Measurements from ENCODE around the gene PROK2. TPM values are rescaled to one million over a fixed set of nuclear protein-coding genes. Genes with fewer than 3 reads are reported as not detected.

Gene PROK2
- total RNA-seq, 1 donor from 2014 or later, result not detected

DNA sequence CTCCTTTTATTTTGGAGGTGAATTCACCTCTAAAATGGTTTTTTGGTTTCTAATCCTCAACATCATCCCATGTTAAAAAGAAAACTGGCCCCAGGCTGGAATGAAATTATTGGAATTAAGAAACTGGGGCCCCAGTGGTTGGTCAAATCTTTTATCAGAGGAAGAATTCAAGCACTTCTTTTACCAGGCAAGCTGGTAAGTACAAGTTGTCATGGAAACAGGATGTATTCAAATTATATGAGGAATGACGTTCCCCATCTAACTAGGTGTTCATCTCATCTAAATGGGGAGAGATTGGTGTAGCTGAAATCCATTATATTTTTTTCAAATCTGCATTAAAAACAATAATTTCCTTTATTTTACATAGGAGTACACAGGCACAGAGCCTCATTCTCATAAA is 50.1 kb downstream of the PROK2 start:
- DNase-seq (ENCODE audit: low spot score), result no peak

- DNase-seq (ENCODE audit: low spot score), result no peak
Observed at GRCh38 chr3:71733319-71733718, 51.6 kb downstream of the PROK2 start.

- no peak for DNase-seq (ENCODE audit: low spot score)
Observed at GRCh38 chr3:71732637-71733036, 52.3 kb downstream of the PROK2 start.

GRCh38 chr3:71728632-71729342 is 56.2 kb downstream of the PROK2 start:
- no peak for DNase-seq (ENCODE audit: low spot score)

- DNase-seq (ENCODE audit: low spot score), result no peak
Observed at GRCh38 chr3:71726146-71726545, 58.8 kb downstream of the PROK2 start.

DNA sequence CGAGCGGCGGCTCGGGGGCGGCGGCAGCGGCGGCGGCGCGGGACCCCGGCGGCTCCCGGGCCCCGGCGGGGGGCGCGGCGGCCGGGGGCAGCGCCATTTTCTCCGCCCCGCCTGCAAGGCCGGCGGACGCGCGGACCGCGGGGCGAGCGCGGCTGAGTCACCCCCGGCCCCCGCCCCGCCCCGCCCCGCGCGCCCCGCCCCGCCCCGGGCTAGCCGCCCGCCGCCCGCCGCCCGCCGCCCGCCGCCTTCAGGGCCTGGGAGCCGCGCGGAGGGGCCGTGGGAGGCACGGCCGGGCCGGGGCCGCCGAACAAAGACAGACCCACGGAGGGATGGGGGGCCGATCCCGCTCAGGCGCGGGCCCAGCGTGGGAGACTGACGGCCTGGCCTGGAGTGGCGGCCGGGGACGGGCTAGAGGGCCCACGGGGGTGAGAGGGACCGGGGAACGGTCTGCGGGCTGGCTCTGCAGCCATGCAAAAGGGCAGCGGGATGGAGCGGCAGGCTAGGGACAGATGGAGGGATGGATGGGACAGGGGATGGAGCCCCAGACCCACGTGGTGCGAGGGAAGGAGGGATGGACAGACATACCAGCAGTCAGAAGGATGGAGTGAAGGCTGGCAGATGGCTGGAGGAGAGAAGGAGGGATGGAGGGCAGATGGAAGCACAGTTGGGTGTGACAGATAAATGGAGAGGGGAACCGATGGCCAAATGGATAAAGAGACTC is 59.5 kb downstream of the PROK2 start, which contains the start of gene EIF4E3:
EIF4E3 (minus strand) TSS at position 132 of the 721 bp plus-strand sequence; CDS start at position 97, 35 bp downstream.
- DNase-seq (ENCODE audit: low spot score), result peak; percentile 46

DNA sequence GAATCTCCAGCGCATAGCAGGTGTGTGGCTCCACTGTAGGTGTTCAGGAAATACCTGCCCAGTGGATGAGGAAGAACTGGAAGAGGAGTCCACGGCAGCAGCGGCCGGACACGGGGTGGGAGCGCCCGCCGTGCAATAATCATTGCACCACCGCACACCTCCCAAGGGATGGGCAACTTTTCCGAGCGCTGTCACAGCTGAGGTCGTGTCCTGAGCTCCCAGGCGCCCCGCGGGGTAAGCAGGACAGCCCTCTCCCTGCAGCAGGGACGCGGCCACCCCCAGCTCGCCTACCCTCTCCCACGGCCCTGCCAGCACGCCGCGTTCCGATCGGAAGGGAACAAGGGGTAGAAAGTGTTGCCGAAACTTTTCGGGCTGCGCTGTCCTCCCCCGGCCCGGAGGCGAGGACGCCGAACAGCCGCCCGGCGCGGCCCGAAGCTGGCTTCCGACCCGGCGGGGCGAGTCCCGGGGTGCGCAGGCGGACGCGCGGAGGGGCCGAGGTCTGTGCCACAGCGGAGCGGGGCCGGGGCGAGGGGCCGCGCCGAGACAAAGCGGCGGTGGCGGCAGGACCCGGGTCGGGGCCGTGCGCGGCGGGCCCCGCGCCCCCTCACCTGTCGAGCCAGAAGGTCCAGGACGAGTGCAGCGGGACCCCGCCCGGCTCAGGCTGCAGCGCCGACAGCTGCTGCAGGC is 60.2 kb downstream of the PROK2 start:
- peak; percentile 51 for DNase-seq (ENCODE audit: low spot score)

GRCh38 chr3:71724171-71724453 is 60.8 kb downstream of the PROK2 start:
- no peak for DNase-seq (ENCODE audit: low spot score)

DNA sequence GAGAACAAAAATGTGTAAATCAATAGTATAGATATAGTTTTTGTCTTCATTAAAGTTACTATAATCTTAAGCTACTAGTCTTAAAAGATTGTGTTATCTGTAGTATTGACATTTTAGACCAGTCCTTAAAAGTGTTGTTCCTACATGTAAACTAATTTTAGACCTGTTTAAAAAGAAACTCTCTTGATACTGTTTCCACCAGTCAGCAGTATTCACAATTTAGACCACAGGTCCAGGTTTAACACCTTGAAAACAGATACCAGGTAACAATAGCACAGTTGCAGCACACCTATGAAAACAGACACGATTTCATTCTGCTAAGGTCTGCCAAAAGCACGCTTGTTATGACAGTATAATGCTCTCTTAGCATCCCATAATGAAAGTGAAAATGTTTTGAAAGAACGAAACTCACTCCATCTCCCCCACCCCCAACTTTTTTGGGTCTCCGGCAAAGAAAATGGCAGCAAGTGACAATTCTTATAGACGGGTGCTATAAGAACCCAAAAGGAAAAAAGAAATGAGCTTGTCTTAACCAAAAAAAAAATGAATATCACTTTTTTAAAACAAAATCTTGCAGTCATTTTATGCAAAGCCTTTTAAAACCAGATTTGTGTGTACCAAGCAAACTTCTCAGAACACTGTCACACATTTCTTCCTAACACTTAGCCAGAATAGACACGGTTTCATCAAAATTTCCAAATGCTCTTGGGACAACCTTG is 61.3 kb downstream of the PROK2 start:
- DNase-seq (ENCODE audit: low spot score), result no peak

GRCh38 chr3:71722693-71723092 is 62.3 kb downstream of the PROK2 start:
- no peak for DNase-seq (ENCODE audit: low spot score)

Other genes with a start within 250 kb of the PROK2 start
- gene FOXP1, start 201.4 kb downstream of the PROK2 start, total RNA-seq, result 179 TPM
- 33.2 TPM for gene EIF4E3, start 59.7 kb downstream of the PROK2 start, total RNA-seq
- 16.3 TPM for gene GPR27, start 31.3 kb downstream of the PROK2 start, total RNA-seq